HG03175 (cell line): ENCODE results near the gene SPNS3.
A peak's percentile ranks its signal among the peaks of the same experiment; 100 is the strongest.

ENCODE experiments used
- ATAC-seq: cut with Tn5 transposase; IDR thresholded peaks from one replicate; pipeline ENCODE4 v1.9.1; 2021; ENCODE audit warnings: mild to moderate bottlenecking, moderate library complexity; ENCODE audit not compliant: unreplicated experiment

The SPNS3 gene

GRCh38 chr17:4487820-4488716 lies 54.3 kb downstream of the SPNS3 start:
- ATAC-seq = no peak

GRCh38 chr17:4488989-4489595 lies 55.4 kb downstream of the SPNS3 start:
- ATAC-seq = no peak

- no peak for ATAC-seq
Observed at GRCh38 chr17:4490109-4490591, 56.4 kb downstream of the SPNS3 start.

- ATAC-seq = no peak
Observed at GRCh38 chr17:4490637-4491061, 56.9 kb downstream of the SPNS3 start.

GRCh38 chr17:4492721-4493561 lies 59.2 kb downstream of the SPNS3 start:
- ATAC-seq = no peak

- ATAC-seq = no peak
Observed at GRCh38 chr17:4497101-4497824, 63.5 kb downstream of the SPNS3 start.

GRCh38 chr17:4498461-4499397 lies 65.0 kb downstream of the SPNS3 start, which contains the start of gene SPNS2:
Gene SPNS2, plus strand, starts transcription at chr17:4498881. Its CDS starts 167 bp downstream, at chr17:4499048.
- ATAC-seq = peak; percentile 60

- no peak for ATAC-seq
Observed at GRCh38 chr17:4499431-4500190, 65.9 kb downstream of the SPNS3 start.

- no peak for ATAC-seq
Observed at GRCh38 chr17:4500191-4500571, 66.4 kb downstream of the SPNS3 start.

GRCh38 chr17:4501295-4501949 lies 67.7 kb downstream of the SPNS3 start:
- ATAC-seq = no peak

GRCh38 chr17:4502466-4503154 lies 68.9 kb downstream of the SPNS3 start:
- no peak for ATAC-seq

GRCh38 chr17:4503283-4504025 lies 69.7 kb downstream of the SPNS3 start:
- ATAC-seq = no peak

GRCh38 chr17:4504188-4504587 lies 70.4 kb downstream of the SPNS3 start:
- ATAC-seq = no peak

- no peak for ATAC-seq
Observed at GRCh38 chr17:4505187-4505586, 71.4 kb downstream of the SPNS3 start.

- ATAC-seq = no peak
Observed at GRCh38 chr17:4506175-4506813, 72.6 kb downstream of the SPNS3 start.

GRCh38 chr17:4506892-4507291 lies 73.2 kb downstream of the SPNS3 start:
- no peak for ATAC-seq
